Transverse colon (tissue), 4 donors: Measurements from ENCODE around the gene CAPSL.

ENCODE experiments used
- CTCF ChIP-seq, 5 experiments: fragments of 200-600 bp in 3 of 5; fragments of 450-650 bp in 2 of 5; sonication (generic) in 3 of 5; IDR thresholded peaks; 1 replicate in 2 of 5; 2 replicates in 3 of 5; pipeline ENCODE4 v1.5.1; 2016 to 2017; ENCODE audit warnings: antibody characterized with exemption in 5 of 5, inconsistent platforms in 3 of 5, mild to moderate bottlenecking in 2 of 5, moderate library complexity in 1 of 5
- EP300 ChIP-seq: sonication (generic); formaldehyde crosslinking; IDR thresholded peaks from one replicate; pipeline ENCODE4 v1.6.1; 2017; ENCODE audit warnings: antibody characterized with exemption, low read depth
- POLR2A ChIP-seq: fragments of 450-650 bp; IDR thresholded peaks from one replicate; pipeline ENCODE4 v1.6.1; 2016; ENCODE audit warnings: antibody characterized with exemption, mild to moderate bottlenecking, moderate library complexity
- POLR2AphosphoS5 ChIP-seq, 3 donors: sonication (generic); formaldehyde crosslinking; IDR thresholded peaks; one replicate each; pipeline ENCODE4 v1.6.1; 2016; ENCODE audit warnings: antibody characterized with exemption in 3 of 3

- TF ChIP-seq POLR2A (no peak), CTCF (IDR thresholded peaks at IDR 0.05) (no peak), EP300 (no peak), POLR2AphosphoS5 (IDR thresholded peaks at IDR 0.05) (no peak)
Observed at GRCh38 chr5:35919191-35919590, 19.2 kb downstream of the CAPSL start.
